HCT116 (cell line): ENCODE measurements around the gene SRGAP1. TPM values are rescaled to one million over a fixed set of nuclear protein-coding genes. Genes with fewer than 3 reads are reported as not detected.

Experiments used
- ATAC-seq: fragments of 200-7000 bp; cut with Tn5 transposase; 2 replicates; pipeline ENCODE4 v1.9.1; 2020; ENCODE audit warnings: mild to moderate bottlenecking, moderate library complexity
- BruUV-seq: library from RNA; stranded (reverse); fragments of 400-500 nt; replicated peaks from 2 replicates; lab custom pipeline; 2021; lab: Mats Ljungman, UMichigan
- CTCF ChIA-PET: fragments of 300-600 bp; sonication (Branson Sonifier 250); formaldehyde crosslinking; loops from one replicate; lab custom pipeline; 2021; ENCODE audit warnings: antibody characterized with exemption; lab: Charles Lee
- POLR2A ChIA-PET: fragments of 300-600, 350-600 bp; sonication (Branson Sonifier 250); formaldehyde crosslinking; loops from one replicate; lab custom pipeline; 2021; ENCODE audit warnings: antibody characterized with exemption; lab: Charles Lee
- RAD21 ChIA-PET, 2 experiments: fragments of 300-600 bp; sonication (Branson Sonifier 250); formaldehyde crosslinking; loops; one replicate each; lab custom pipeline; 2023; ENCODE audit warnings: low total read pairs in 2 of 2; ENCODE audit not compliant: uncharacterized antibody in 2 of 2, unreplicated experiment in 2 of 2, low non-redundant PET in 1 of 2; lab: Charles Lee
- DNase-seq: peaks from one replicate; pipeline ENCODE4 v3.0.0-alpha.2; 2010; ENCODE audit warnings: low read depth, low spot score
- H2AFZ ChIP-seq: fragments of 200-600 bp; shearing (Covaris generic), sonication (generic); 2 replicates; pipeline ENCODE4 v1.6.1; 2017; ENCODE audit warnings: low read depth, mixed run types, mixed read lengths, antibody characterized with exemption, low read length; ENCODE audit not compliant: poor library complexity, severe bottlenecking
- H3K27ac ChIP-seq: 2 replicates; pipeline ENCODE4 v1.5.1; 2012; ENCODE audit warnings: low read depth, low read length
- H3K27me3 ChIP-seq: fragments of 200-600 bp; sonication (generic); 2 replicates; pipeline ENCODE4 v1.6.1; 2016; ENCODE audit warnings: mixed run types, low read length, mixed read lengths; ENCODE audit not compliant: insufficient read depth
- H3K36me3 ChIP-seq, 2 experiments: fragments of 200-500 bp in 1 of 2; fragments of 200-600 bp in 1 of 2; sonication (Bioruptor generic) in 1 of 2; sonication (generic) in 1 of 2; 2 replicates each; pipeline versions ENCODE4 v1.5.1 to v1.6.1; 2014 to 2016; ENCODE audit warnings: low read length in 2 of 2, inconsistent platforms in 1 of 2, mixed read lengths in 1 of 2, mixed run types in 1 of 2; ENCODE audit not compliant: insufficient read depth in 2 of 2, control insufficient read depth in 1 of 2
- H3K4me1 ChIP-seq, 2 experiments: fragments of 200-600 bp in 1 of 2; sonication (generic) in 1 of 2; 2 replicates each; pipeline versions ENCODE4 v1.5.1 to v1.6.1; 2012 to 2017; ENCODE audit warnings: low read length in 2 of 2, inconsistent platforms in 1 of 2, mild to moderate bottlenecking in 1 of 2, mixed read lengths in 1 of 2, mixed run types in 1 of 2, moderate library complexity in 1 of 2; ENCODE audit not compliant: insufficient read depth in 2 of 2, control insufficient read depth in 1 of 2
- H3K4me2 ChIP-seq: fragments of 200-600 bp; sonication (generic); 2 replicates; pipeline ENCODE4 v1.6.1; 2017; ENCODE audit warnings: mixed run types, low read length, mixed read lengths
- H3K4me3 ChIP-seq, 2 experiments: fragments of 200-600 bp in 1 of 2; sonication (generic) in 1 of 2; replicated peaks in 1 of 2; 2 replicates each; pipeline ENCODE4 v1.5.1; 2011 to 2016; ENCODE audit warnings: low read length in 2 of 2, control low read depth in 1 of 2, low read depth in 1 of 2, mild to moderate bottlenecking in 1 of 2, mixed read lengths in 1 of 2, mixed run types in 1 of 2
- H3K79me2 ChIP-seq: fragments of 200-600 bp; sonication (generic); 2 replicates; pipeline ENCODE4 v1.6.1; 2017; ENCODE audit warnings: mild to moderate bottlenecking, mixed run types, low read length, moderate library complexity, mixed read lengths; ENCODE audit not compliant: insufficient read depth
- H3K9ac ChIP-seq: fragments of 200-600 bp; sonication (generic); 2 replicates; pipeline ENCODE4 v1.6.1; 2016; ENCODE audit warnings: low read length, mixed read lengths
- H3K9me2 ChIP-seq: fragments of 200-600 bp; sonication (generic), shearing (Covaris generic); 2 replicates; pipeline ENCODE4 v1.6.1; 2017; ENCODE audit warnings: mixed run types, mild to moderate bottlenecking, moderate library complexity; ENCODE audit not compliant: insufficient read depth
- H3K9me3 ChIP-seq, 2 experiments: fragments of 200-500 bp in 1 of 2; fragments of 200-600 bp in 1 of 2; sonication (Bioruptor generic) in 1 of 2; sonication (generic) in 1 of 2; 2 replicates each; pipeline ENCODE4 v1.6.1; 2014 to 2017; ENCODE audit warnings: low read length in 2 of 2, mixed read lengths in 2 of 2, inconsistent platforms in 1 of 2, low read depth in 1 of 2, mild to moderate bottlenecking in 1 of 2, mixed run types in 1 of 2, moderate library complexity in 1 of 2; ENCODE audit not compliant: control insufficient read depth in 1 of 2, insufficient read depth in 1 of 2
- H4K20me1 ChIP-seq: fragments of 200-600 bp; sonication (generic), shearing (Covaris generic); 2 replicates; pipeline ENCODE4 v1.6.1; 2017; ENCODE audit warnings: mixed run types, mild to moderate bottlenecking, moderate library complexity; ENCODE audit not compliant: insufficient read depth
- CBX3 ChIP-seq: IDR thresholded peaks from 2 replicates; pipeline ENCODE4 v1.6.1; 2012; ENCODE audit warnings: low read depth
- CEBPB ChIP-seq: IDR thresholded peaks from 2 replicates; pipeline ENCODE4 v1.6.1; 2012; ENCODE audit warnings: low read depth
- EGR1 ChIP-seq: IDR thresholded peaks from 2 replicates; pipeline ENCODE4 v1.6.1; 2012; ENCODE audit warnings: low read depth
- ELF1 ChIP-seq: IDR thresholded peaks from 2 replicates; pipeline ENCODE4 v1.6.1; 2012; ENCODE audit warnings: low read depth, borderline replicate concordance
- EZH2phosphoT487 ChIP-seq: fragments of 200-600 bp; IDR thresholded peaks from 2 replicates; pipeline ENCODE4 v1.6.1; 2018; ENCODE audit warnings: antibody characterized with exemption, borderline replicate concordance
- FOSL1 ChIP-seq: IDR thresholded peaks from 2 replicates; pipeline ENCODE4 v1.6.1; 2012; ENCODE audit warnings: low read depth
- JUND ChIP-seq: IDR thresholded peaks from 2 replicates; pipeline ENCODE4 v1.6.1; 2012
- POLR2A ChIP-seq: IDR thresholded peaks from 2 replicates; pipeline ENCODE4 v1.7.0; 2011; ENCODE audit warnings: borderline replicate concordance; ENCODE audit not compliant: insufficient read depth, insufficient read length; ENCODE audit errors: extremely low read depth
- POLR2AphosphoS5 ChIP-seq: IDR thresholded peaks from 2 replicates; pipeline ENCODE4 v1.6.1; 2011; ENCODE audit warnings: mild to moderate bottlenecking, low read depth, low read length, moderate library complexity
- SIN3A ChIP-seq: IDR thresholded peaks from 2 replicates; pipeline ENCODE4 v1.6.1; 2012; ENCODE audit warnings: low read depth
- SP1 ChIP-seq: IDR thresholded peaks from 2 replicates; pipeline ENCODE4 v1.6.1; 2012; ENCODE audit warnings: low read depth
- SRF ChIP-seq: IDR thresholded peaks from 2 replicates; pipeline ENCODE4 v1.6.1; 2012; ENCODE audit warnings: low read depth
- TCF7L2 ChIP-seq: IDR thresholded peaks from 2 replicates; pipeline ENCODE4 v1.7.0; 2011; ENCODE audit warnings: borderline replicate concordance, inconsistent platforms; ENCODE audit not compliant: insufficient read depth, insufficient read length; ENCODE audit errors: extremely low read depth
- ZFX ChIP-seq: fragments of 450-650 bp; IDR thresholded peaks from 2 replicates; pipeline ENCODE4 v1.6.1; 2017
- ZNF274 ChIP-seq: fragments of 200-500 bp; sonication (Bioruptor generic); IDR thresholded peaks from 2 replicates; pipeline ENCODE4 v1.6.1; 2014; ENCODE audit warnings: mild to moderate bottlenecking, low read depth, low read length, inconsistent platforms
- intact Hi-C: fragments of 100-400 bp; cut with micrococcal nuclease; formaldehyde crosslinking; loops from 2 replicates; pipeline ENCODE4 v1.10.0; 2022
- total RNA-seq: library from RNA; stranded (reverse); gene quantifications from one replicate; pipeline ENCODE4 v1.2.1, GENCODE V29; 2021; ENCODE audit not compliant: unreplicated experiment
- TF ChIP-seq, protein P1 (sequence below): IDR thresholded peaks from 2 replicates; pipeline ENCODE4 v1.6.1; 2011; ENCODE audit warnings: mild to moderate bottlenecking, low read length, moderate library complexity; ENCODE audit not compliant: insufficient replicate concordance; ENCODE audit errors: extremely low read depth
- TF ChIP-seq, protein P2 (sequence below): IDR thresholded peaks from 2 replicates; pipeline ENCODE4 v1.6.1; 2012
- TF ChIP-seq, protein P3 (sequence below), 3 experiments: fragments of 200-600 bp in 1 of 3; sonication (generic) in 1 of 3; IDR thresholded peaks in 2 of 3; conservative IDR thresholded peaks in 1 of 3; 2 replicates each; pipeline ENCODE4 v1.5.1; 2012 to 2017; ENCODE audit warnings: low read depth in 2 of 3, low read length in 2 of 3, antibody characterized with exemption in 1 of 3, borderline replicate concordance in 1 of 3, control low read depth in 1 of 3, mild to moderate bottlenecking in 1 of 3, mixed read lengths in 1 of 3, mixed run types in 1 of 3, moderate library complexity in 1 of 3; ENCODE audit not compliant: insufficient read depth in 1 of 3
- TF ChIP-seq, protein P4 (sequence below): IDR thresholded peaks from 2 replicates; pipeline ENCODE4 v1.6.1; 2012; ENCODE audit warnings: low read depth
- TF ChIP-seq, protein P5 (sequence below): IDR thresholded peaks from 2 replicates; pipeline ENCODE4 v1.6.1; 2012

SRGAP1 gene
- total RNA-seq, 1 experiment from 2014 or later: 16.6 TPM

DNA sequence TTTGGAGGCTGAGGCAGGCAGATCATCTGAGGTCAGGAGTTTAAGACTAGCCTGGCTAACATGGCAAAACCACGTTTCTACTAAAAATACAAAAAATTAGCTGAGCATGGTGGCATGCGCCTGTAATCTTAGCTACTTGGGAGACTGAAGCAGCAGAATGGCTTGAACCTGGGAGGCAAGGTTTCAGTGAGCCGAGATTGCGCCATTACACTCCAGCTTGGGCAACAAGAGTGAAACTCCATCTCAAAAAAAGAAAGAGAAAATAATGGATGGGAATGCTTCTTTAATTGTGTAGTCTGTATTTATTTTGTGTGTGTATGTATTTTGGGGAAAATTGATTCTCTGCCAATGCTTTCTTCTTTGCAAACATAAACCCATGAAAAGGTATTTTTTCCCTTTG lies 32.5 kb downstream of the SRGAP1 start:
- ChIA-PET CTCF (no interaction called here), RAD21 (no interaction called here), POLR2A (no interaction called here)
- DNase-seq: no peak
- intact Hi-C loops: no loop called here
- Histone ChIP-seq H3K27me3 (no peaks in the 10 kb centered on the region), H3K27ac (no peak overlapping the region), H4K20me1 (no peaks in the 10 kb centered on the region), H3K9me2 (no peaks in the 10 kb centered on the region), H3K79me2 (peaks cover 87% of the 10 kb centered on the region), H3K4me2 (no peak overlapping the region), H2AFZ (no peak overlapping the region), H3K9ac (no peak overlapping the region), H3K36me3 (no peaks in the 10 kb centered on the region), H3K4me3 (no peak overlapping the region), H3K9me3 (no peaks in the 10 kb centered on the region), H3K4me1 (no peaks in the 10 kb centered on the region)
- TF ChIP-seq ELF1: no peak
- TF ChIP-seq, protein P1, sequence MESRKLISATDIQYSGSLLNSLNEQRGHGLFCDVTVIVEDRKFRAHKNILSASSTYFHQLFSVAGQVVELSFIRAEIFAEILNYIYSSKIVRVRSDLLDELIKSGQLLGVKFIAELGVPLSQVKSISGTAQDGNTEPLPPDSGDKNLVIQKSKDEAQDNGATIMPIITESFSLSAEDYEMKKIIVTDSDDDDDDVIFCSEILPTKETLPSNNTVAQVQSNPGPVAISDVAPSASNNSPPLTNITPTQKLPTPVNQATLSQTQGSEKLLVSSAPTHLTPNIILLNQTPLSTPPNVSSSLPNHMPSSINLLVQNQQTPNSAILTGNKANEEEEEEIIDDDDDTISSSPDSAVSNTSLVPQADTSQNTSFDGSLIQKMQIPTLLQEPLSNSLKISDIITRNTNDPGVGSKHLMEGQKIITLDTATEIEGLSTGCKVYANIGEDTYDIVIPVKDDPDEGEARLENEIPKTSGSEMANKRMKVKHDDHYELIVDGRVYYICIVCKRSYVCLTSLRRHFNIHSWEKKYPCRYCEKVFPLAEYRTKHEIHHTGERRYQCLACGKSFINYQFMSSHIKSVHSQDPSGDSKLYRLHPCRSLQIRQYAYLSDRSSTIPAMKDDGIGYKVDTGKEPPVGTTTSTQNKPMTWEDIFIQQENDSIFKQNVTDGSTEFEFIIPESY: no peak
- TF ChIP-seq TCF7L2: no peak
- TF ChIP-seq, protein P2, sequence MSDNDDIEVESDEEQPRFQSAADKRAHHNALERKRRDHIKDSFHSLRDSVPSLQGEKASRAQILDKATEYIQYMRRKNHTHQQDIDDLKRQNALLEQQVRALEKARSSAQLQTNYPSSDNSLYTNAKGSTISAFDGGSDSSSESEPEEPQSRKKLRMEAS: no peak
- TF ChIP-seq ZNF274: no peak
- TF ChIP-seq, protein P3, sequence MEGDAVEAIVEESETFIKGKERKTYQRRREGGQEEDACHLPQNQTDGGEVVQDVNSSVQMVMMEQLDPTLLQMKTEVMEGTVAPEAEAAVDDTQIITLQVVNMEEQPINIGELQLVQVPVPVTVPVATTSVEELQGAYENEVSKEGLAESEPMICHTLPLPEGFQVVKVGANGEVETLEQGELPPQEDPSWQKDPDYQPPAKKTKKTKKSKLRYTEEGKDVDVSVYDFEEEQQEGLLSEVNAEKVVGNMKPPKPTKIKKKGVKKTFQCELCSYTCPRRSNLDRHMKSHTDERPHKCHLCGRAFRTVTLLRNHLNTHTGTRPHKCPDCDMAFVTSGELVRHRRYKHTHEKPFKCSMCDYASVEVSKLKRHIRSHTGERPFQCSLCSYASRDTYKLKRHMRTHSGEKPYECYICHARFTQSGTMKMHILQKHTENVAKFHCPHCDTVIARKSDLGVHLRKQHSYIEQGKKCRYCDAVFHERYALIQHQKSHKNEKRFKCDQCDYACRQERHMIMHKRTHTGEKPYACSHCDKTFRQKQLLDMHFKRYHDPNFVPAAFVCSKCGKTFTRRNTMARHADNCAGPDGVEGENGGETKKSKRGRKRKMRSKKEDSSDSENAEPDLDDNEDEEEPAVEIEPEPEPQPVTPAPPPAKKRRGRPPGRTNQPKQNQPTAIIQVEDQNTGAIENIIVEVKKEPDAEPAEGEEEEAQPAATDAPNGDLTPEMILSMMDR (IDR thresholded peaks at IDR 0.05 in 2 of 3, conservative IDR thresholded peaks at IDR 0.05 in 1 of 3; ENCODE audit: borderline replicate concordance in 1 of 3, insufficient read depth in 1 of 3, low read depth in 2 of 3, low read length in 2 of 3): no peak
- TF ChIP-seq EZH2phosphoT487: no peak
- TF ChIP-seq POLR2AphosphoS5: no peak
- TF ChIP-seq SP1: no peak
- TF ChIP-seq ZFX: no peak
- TF ChIP-seq POLR2A: no peak
- no peak for TF ChIP-seq CBX3
- no peak for TF ChIP-seq SIN3A
- TF ChIP-seq CEBPB: no peak
- no peak for TF ChIP-seq JUND
- no peak for TF ChIP-seq EGR1
- TF ChIP-seq, protein P4, sequence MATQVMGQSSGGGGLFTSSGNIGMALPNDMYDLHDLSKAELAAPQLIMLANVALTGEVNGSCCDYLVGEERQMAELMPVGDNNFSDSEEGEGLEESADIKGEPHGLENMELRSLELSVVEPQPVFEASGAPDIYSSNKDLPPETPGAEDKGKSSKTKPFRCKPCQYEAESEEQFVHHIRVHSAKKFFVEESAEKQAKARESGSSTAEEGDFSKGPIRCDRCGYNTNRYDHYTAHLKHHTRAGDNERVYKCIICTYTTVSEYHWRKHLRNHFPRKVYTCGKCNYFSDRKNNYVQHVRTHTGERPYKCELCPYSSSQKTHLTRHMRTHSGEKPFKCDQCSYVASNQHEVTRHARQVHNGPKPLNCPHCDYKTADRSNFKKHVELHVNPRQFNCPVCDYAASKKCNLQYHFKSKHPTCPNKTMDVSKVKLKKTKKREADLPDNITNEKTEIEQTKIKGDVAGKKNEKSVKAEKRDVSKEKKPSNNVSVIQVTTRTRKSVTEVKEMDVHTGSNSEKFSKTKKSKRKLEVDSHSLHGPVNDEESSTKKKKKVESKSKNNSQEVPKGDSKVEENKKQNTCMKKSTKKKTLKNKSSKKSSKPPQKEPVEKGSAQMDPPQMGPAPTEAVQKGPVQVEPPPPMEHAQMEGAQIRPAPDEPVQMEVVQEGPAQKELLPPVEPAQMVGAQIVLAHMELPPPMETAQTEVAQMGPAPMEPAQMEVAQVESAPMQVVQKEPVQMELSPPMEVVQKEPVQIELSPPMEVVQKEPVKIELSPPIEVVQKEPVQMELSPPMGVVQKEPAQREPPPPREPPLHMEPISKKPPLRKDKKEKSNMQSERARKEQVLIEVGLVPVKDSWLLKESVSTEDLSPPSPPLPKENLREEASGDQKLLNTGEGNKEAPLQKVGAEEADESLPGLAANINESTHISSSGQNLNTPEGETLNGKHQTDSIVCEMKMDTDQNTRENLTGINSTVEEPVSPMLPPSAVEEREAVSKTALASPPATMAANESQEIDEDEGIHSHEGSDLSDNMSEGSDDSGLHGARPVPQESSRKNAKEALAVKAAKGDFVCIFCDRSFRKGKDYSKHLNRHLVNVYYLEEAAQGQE: no peak
- no peak for TF ChIP-seq FOSL1
- no peak for TF ChIP-seq SRF
- TF ChIP-seq, protein P5, sequence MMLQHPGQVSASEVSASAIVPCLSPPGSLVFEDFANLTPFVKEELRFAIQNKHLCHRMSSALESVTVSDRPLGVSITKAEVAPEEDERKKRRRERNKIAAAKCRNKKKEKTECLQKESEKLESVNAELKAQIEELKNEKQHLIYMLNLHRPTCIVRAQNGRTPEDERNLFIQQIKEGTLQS: no peak
- no peak for ATAC-seq
- BruUV-seq: no TSS peak
